ENCODE measurements around the gene C5orf58.
A peak's percentile ranks its signal among the peaks of the same experiment; 100 is the strongest.

The C5orf58 gene

DNA sequence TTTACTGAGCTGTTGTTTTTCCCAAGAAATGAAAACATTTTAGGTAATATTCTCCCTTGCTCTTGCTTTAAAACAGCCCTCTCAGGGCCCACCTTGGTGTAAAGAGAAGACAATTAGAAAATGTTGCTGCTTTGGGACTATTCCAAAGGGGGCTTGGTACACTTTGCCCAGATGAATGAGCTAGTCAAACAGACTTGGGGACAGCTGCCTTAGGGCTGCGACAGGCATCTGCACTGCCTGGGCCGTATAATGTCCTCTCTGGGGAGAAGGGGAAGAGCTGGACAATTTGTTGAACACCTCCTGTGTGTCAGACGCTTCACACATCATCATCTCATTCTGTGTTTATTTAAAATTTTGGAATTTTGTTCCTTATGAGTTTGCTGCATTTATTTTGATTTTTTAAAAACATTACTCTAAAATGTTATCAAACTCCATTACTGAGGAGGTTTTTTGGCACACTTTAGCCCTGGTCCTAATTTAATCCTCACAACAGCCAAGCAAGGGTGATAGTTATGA lies 28.8 kb downstream of the C5orf58 start:
- no peak for DNase-seq

DNA sequence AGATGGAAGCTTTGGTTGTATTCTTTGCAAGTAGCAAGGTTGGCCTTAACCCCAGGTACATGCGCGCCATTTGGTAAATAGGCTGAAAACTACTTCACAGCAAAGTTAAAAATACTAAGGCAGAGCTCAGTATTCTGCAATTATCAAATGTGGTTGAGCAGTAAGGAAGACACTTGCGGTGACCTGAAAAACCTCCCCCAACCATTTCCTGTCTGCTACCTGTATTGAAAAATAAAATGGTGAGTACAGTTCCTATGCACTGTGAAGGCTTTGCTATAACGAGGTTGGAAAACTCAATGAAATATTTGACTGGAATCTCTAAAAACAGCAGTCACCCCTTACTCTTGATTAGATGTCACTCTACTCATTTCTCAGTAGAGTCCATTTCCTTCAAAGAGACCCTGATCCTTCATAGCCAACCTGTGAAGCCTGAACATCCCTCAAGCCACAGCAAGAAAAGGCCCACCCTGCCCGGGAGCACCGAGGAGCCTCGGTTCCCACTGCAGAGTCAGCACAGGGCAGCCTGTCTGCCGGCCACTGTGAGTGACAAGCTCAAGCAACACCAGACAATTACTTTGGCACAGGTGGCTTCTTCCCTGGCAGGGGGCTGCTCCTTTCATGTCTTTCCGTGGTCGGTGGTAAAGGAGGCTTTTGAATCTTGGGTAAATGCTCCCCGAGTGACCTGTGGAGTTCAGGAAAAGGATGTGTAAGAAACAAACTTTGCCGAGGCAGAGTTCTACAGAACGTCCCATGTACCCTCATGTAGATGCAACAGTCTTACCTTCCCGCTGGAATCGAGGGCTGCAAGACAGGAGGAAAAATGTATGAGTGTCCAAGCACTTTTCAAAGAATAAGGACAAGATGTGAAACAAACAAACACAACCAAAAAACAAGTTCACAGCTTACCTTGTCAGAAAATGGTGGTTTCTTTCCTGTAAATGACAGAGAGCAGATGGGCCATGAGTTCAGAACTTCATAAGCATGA lies 29.6 kb downstream of the C5orf58 start:
- no peak for DNase-seq

DNA sequence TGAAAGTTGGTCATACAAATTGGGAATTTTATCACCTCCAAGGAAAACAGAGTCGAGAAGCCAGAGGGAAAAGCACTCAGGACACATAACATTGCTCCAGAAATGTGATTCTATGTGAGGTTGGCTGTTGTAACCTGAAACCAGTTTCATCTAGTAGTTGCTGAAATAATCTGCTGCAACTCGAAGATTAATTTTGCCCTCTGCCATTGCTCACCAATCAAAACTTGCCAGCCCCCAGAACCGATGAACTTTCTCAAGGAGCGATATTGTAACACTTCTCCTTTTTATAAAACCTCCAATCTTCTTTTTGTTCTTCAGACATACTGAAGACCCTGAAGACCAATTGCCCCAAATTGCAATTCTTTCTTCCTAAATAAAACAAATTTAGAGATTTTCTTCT lies 31.1 kb downstream of the C5orf58 start:
- DNase-seq, result no peak

DNA sequence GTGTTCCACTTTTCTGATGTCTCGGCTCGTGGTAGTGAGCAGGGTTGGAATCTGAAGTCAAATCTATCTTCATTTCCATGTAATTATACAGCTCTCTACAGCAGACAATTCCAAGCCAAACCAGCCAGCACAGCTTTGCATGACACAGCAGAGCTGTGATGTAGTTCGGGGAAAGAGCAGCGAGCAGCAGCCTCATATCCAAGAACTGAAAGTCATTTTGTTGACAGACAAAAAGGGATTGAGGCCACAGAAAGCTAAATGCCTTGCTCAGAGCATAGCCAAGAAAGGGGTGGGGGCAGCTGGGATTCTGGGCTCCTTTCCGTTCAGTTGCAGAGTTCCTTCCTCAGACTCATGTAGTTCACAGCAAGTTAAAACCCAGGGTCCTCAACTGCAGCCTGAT lies 32.7 kb downstream of the C5orf58 start:
- no peak for DNase-seq

DNA sequence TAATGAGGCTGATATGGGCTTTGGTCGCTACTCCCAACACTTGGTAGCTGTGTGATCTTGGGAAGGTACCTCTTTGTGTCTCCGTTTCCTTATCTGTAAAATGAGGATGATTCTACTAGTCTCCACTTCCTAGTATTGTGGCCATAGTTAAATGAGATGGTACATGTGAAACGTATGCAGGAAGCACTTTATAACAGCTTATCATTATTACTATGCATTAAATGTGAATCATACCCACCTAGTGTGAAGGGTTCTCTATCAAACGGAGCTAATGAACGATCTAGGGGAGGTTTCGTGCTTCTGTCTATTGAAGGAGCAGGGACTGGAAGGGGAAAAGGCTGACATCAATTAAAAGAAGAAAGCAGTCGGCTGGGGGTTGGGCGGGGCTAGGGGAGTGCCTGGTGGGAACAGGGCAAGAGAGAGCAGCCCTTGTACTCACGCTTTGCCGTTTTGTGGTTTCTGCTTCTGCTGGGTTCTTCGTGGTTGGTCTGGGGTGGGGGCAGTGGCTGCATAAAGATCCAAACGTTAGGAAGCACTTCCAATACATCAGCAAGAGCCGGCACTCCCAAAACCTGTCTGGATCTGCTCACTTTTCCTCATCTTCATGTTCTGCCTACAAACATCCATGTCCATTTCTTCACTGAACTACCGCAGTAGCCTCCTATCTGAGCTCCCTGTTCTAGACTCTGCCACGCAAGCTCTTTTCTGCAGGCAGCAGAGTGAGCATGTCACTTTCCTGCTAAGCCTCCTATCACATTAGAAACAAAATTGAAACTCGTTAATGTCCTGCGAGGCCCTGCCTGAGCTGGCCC lies 34.0 kb downstream of the C5orf58 start:
- DNase-seq, result no peak

DNA sequence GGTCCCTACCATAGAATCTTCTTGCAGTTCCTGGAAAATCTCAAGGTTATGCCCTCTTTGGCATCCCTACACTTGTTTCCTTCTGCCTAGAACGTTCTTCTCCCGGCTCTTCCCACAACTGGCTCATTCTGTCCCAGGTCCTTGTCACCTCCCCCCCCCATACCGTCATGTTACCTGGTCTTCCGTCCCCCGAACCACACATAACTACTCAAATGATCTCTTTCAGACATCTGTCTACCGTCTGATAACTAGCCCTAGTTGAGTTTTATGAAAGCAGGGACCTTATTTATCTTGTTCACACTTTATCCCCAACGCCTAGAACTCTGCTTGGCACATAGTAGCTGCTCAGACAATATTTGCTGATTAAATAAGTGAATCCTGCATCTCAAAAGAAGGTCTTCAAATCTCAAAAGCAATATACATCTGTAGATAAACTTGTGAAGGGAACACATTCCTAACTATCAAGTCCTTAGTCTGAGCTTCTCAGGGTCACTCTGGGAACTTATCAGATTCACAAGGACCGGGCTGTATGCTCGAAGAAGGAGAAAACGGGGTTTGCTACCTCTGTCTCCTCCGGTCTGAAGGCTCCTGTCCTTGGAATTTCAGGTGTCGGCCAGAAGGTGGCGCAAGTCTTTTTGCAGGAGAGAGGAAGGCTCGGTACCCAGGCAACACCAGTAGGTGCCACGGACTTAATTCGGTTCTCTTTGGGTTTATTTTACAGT lies 34.8 kb downstream of the C5orf58 start:
- DNase-seq, result peak; percentile 55

DNA sequence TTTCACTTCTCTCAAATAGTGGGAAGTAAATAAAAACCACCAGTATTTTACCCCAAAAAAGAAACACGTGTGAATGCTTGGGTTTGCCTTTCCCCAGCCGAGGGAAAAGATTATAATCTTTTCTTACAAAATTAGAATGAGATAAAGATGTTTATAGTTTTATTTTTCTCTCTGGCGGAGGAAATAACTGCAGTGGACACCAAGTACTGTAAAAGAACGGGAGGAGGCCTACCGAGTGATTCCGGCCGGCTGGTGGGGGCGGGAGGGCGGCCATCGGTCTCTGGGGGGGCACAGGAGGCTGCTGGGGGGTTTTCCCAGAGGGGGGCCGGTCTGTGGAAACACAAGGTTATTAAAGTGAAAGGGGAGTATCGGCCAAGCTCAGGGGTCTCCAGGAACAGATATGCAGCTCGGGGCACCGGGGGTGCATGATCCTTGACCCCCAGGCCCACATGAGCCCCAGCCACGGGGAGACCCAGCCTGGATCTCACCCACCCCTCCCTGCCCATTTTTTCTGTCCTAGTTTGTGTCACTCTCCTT lies 35.4 kb downstream of the C5orf58 start:
- no peak for DNase-seq

DNA sequence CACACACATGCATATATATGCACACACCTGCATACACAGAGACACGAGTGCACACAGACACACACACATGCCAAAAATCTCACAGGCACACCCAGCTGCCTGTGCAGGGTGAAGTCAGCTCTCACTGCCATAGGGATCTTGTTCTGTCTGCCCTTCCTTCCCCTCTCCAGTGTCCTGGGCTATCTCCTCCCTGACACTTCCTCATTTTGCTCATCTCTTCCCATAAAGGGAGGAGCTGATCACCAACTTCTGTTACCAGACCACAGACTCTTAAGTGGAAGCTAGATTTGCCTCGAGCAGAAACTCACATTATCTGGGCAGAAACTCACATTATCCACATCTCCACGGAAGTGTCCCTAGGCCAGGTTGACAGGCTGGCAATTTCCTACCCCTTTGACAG lies 36.1 kb downstream of the C5orf58 start:
- DNase-seq, result no peak

DNA sequence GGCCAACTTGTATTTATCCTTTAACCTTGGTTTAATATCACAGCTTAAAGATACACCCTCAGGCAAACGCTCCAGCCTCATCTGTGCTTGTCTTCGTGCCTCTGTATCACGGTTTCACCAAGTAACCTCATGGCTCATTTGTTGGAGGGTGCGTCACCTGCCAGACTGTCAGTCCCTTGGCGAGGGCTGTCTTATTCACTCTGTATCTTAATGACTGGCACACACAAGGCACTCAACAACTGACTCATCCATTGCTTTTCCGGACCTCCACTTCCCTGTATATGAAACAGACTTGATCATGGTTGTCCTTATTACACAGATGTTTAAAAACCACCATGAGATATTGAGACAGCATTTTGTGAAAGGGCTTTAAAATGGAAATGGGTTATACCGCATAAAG lies 36.8 kb downstream of the C5orf58 start:
- no peak for DNase-seq

DNA sequence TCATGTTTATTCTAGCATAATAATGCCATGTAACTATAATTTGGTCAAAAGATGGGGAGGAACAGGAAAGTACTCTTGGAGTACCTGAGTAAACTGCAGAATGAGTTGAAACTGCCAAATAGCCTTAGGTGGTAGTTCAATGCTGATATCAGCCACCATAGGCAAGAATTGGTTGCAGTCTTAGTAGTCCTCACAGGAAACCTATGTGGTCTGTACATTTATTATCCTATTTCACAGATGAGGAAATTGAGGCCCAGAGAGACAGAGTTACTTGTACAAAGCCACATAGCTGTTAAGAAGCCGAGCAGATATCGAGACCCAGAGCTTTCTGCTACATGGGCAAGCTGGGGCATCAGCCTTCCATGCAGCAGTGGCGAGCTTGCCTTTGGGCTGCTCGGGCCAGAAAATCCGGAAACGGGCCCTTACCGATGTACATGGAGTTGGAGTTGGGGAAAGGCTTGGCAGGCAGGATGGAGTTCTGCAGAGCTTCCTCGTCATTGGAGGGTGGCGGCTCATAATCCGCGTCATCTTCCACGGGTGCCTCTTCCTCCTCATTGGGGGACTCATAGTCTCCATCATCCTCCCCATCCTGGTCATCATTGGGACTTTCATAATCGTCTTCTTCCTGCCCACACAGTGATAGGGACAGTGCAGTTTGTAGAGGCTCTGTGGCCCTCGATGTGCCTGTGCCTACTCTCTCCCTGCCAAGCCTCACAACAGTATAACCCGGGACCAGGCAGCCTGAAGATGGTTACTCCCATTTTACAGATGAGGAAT lies 37.7 kb downstream of the C5orf58 start:
- DNase-seq, result no peak

DNA sequence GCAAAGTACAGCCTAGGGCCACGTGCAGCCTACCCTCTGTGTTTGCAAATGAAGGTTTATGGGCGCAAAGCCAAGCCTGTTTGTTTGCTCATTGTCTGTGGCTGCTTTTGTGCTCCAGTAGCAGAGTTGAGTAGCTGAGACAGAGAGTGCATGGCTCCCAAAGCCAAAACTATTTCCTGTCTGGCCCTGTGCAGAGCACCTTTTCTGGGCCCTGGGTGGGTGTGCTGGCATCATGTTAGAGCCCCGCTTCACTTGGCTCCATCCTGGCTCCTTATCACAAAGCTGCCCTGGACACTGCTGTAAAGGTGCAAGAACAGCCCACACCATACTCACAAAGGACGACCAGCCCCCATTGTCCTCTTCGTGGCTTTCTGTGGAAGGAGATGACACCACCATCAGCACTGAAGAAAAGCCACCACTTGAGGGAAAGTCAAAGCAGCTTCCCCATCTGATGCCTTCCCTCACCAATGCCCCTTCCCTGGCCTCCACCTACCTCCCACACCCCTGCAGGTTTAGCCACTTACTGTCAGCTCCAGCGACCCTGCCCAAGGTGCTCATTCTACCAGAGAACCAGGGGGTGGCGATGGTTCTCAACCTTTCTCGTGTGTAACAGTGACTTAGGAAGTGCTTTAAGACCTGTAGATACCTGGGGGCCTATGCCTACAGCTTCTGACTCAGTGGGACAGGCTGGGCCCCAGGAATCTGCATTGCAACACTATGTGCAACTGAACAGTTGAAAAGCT lies 41.4 kb downstream of the C5orf58 start:
- peak; percentile 47 for DNase-seq

DNA sequence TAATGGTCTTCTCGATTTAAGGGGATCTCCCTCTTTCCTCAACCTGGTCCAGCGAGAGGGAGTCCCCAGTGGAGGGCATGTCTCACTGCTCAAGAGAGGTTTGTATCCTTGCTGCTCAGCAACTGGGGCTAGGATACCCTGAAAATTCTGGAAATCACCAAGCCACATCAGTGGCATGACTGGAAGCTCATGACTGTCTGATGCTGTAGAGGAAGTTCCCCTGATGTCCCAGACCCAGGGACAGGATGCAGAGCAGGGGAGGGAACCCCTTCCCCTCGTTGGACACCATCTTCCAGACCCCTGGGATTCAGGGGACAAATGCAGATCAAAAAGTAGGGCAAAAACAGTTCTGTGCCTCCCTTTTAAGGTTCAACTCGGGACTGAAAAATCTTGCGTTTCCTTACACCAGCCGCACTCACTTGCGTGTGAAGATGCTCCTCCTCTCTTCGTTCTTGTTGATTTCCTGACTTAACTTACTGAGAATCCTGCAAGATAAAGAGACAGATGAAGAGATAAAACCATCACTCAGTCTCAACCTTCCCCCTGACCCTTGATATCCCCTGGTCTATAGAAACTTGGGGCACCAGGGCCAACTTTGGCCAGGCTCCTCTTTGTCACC lies 42.7 kb downstream of the C5orf58 start:
- no peak for DNase-seq

DNA sequence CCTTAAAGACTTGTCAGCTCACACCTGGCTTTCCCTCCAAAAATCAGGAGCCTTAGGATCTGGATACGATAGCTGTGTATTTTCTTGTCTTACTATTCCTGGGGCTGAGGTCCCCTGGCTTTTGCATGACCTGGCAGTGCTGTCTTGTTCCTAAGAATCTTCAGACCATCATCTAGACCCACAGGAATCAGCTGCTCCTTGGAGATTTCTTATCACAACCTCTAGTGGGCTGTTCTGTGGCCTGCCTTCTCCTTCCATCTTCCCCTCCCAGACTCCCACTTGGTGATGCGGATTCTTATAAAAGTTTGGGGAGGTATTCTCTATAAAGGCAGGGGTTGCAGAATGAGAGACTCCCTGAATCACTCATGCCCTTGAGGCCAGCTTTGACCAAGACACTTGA lies 43.4 kb downstream of the C5orf58 start:
- DNase-seq, result no peak

DNA sequence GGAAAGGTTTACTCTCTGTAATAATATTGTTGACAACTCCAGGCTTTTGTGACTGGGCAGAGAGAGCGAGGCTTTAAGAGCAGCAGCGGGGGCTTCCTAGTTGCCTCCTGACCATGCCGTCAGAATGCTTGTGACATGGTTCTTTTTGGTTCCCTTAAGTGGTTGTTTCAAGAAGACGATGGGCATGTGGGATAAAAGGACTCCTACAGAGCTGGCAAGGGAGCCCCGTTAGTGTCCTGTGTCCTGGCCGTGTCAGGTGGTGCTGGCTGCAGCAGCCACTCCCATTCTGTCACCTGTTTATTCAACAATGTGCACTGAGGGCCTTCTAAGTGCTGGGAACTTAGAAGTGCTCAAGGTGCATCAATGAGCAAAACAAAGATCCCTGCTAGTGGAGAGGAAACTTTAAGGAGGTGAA lies 45.1 kb downstream of the C5orf58 start:
- DNase-seq, result peak; percentile 22

DNA sequence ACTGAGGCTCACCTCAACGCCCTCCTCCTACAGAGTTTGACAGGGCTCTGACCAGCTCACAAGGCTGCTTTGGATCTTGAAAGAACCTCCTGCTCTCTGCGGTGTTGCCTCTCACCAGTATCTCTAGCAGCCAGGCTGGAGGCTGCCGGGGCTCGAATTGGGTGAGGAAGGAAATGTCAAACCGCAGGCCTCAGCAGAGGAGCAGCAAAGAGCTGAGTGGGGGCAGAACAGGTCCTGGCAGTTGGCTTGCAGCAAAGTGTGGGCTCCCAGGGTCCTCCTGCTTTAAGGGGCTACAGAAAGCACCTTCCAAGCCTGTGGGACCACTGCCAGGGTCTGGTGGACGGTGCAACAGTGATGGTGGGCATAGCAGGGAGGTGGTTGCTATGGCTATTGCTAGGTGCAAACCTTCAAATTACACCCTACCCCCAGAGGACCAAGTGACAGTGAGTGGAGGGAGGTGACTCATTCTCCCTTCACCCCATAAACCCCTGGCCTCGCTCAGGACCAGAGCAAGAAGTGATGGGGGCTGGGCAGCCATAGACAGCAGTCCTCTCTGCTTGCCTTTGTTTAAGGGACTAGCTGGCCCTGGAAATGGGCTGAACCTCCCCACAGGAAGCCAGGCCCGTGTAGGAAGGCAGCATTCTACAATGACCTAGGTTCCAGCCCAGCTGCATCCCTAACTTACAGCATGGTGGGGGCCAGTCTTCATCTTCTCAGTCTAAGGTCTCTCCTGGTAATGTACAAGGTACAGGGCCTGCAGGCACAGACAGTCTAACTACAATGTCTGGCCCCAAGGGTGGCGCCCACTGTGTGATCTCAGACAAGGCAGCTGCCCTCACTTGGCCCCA lies 46.0 kb downstream of the C5orf58 start:
- DNase-seq, result no peak

DNA sequence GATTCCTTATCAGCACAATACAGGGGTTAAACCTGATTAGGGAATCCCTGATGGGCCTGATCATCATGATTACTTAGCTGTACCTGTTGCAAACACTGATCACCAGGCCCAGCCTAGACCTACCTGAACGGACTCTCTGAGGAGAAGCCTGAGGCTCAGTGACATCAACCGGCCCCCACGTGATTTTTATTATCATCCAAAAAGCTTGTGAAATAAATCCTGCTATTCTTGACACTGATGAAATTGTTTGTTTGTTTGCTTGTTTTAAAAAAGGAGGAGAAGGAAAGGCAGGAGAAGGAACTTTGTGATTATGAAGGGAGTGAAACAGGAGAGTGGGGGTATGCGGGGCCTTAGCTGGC lies 46.7 kb downstream of the C5orf58 start:
- DNase-seq, result no peak

DNA sequence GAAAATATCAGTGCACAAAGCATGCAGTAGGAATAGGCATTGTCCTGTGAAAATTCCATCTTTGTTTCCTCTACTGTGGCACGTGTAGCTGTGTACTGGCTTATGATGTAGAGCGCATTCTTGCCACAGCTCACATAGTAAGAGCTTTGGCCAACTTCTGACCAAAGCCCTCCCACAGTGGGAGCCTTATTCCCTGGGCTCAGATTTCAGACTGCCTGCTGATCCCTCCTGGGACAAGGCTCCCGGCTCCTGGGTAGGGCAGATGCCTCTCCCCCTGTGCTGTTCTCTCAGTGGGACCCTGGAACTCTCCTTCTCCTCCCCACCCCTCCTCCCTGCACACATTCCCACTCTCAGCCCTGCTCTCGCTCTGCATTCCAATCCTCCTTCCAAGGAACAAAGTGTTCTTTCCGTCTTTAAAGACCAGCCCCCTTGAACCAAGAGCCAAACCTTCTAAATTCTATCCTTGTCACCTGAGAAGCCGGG lies 47.3 kb downstream of the C5orf58 start:
- DNase-seq, result no peak

DNA sequence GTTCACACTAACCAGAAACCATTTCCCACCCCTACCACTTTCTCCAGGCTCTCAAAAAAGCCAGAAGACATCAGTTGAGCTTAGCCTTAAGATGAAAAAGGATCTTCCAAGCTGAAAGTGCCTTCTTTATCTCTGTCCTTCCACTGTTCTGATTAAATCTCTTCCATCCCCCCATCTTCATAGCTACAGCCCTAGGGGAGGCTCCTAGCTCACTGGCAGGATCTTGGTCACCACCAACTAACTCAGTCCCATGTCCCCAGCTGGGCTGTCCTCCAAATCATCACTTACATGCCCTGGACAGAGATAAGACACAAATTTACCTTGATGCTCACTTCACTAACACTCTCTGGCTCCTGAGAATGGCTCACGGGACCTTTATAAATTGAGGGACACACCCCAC lies 50.5 kb downstream of the C5orf58 start:
- DNase-seq, result no peak

DNA sequence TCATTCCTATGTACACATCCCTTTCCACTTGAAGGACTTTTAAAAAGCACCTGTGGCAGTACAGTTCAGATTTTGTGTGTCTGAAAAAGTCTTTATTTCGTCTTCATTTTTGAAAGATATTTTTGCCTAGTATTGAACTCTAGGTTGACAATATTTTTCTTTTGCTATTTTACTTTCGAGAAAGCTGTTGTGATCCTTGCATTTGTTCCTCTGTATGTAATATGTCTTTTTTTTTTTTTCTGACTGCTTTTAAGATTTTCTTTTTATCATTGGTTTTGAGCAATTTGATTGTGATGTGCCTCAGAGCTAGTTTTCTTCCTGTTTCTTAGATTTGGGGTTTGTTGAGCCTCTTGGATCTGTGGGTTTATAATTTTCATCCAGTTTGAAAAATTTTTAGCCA lies 51.4 kb downstream of the C5orf58 start:
- no peak for DNase-seq

DNA sequence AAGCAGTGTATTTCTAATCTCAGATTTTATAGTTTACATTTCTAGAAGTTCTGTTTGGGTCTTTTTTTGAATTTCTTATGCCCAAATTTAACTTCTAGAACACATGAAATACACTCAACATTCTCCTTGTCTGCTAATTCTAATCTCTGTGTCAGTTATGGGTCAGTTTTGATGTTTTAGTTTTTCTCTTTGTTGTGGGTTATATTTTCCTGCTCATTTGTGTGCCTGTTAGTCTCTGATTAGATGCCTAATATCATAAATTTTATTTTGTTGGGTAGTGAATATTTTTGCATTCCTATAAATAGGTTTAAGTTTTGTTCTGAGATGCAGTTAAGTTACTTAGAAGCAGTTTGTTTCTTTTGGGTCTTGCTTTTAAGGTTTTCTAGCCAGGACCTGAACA lies 52.4 kb downstream of the C5orf58 start:
- DNase-seq, result no peak
